ENCODE measurements around the gene TMEM132D. TPM values are rescaled to one million over a fixed set of nuclear protein-coding genes. Genes with fewer than 3 reads are reported as not detected.

The TMEM132D gene
- total and polyA plus RNA-seq, 2 donors (not counting 3 experiments of a cell fraction or from before 2014, with no cell fraction given) = not detected

DNA sequence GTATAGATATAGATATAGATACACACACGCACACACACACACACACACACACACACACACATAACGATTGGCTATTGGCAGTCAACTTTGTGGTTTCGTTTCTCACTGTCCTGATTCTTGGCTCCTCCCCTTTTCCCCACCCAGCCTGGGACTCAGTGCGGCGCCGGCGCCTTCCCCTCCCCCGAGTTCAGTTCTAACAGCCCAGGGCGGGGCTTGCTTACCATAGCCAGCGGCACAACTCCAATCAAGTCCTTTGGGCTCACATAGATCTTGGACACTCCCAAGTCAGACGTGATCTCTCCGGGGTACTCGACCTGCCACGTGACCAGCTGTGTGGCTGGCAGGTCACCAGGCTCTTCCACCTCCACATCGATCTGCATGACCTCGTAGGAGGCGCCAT is 566.4 kb downstream of the TMEM132D start:
- Histone ChIP-seq H3K4me1 (ENCODE audit: control insufficient read depth, extremely low read depth, insufficient read depth, low read length) (no peaks in the 10 kb centered on the region), H3K9me3 (replicated peaks; ENCODE audit: control insufficient read depth, insufficient read depth, low read length) (peaks cover 5% of the 10 kb centered on the region), H3K4me3 (replicated peaks in 1 of 3; ENCODE audit: insufficient read depth in 1 of 3, low read depth in 1 of 3, low read length in 3 of 3) (no peak overlapping the region), H3K9ac (replicated peaks; ENCODE audit: extremely low read depth, insufficient read depth, low read length) (no peak overlapping the region), H3K9me1 (replicated peaks; ENCODE audit: control insufficient read depth, extremely low read depth, insufficient read depth, low read length) (no peaks in the 10 kb centered on the region), H3K79me2 (ENCODE audit: control insufficient read depth, insufficient read depth, low read length) (no peaks in the 10 kb centered on the region), H3K36me3 (ENCODE audit: control insufficient read depth in 2 of 2, extremely low read depth in 1 of 2, insufficient read depth in 2 of 2, low read length in 2 of 2) (no peaks in the 10 kb centered on the region), H3K27ac (ENCODE audit: insufficient read depth, low read depth, low read length) (no peak overlapping the region), H3K27me3 (ENCODE audit: control insufficient read depth in 2 of 2, insufficient read depth in 2 of 2, low read length in 2 of 2) (no peaks in the 10 kb centered on the region), H3K4me2 (ENCODE audit: insufficient read depth, low read length) (no peak overlapping the region), H2AFZ (ENCODE audit: low read depth, low read length) (no peak overlapping the region), H4K20me1 (replicated peaks; ENCODE audit: control insufficient read depth, extremely low read depth, insufficient read depth, low read length) (no peaks in the 10 kb centered on the region)
- FAIRE-seq (no peak), DNase-seq (ENCODE audit: low read depth, low spot score) (no peak)
- CTCF ChIA-PET = no interaction called here
- BruUV-seq (replicated peaks) = no TSS peak
- dilution Hi-C loops (cut with MboI; ENCODE audit: extremely low pct_ligation_motif_present, low sequenced_read_pairs) (no loop called here), intact Hi-C loops (cut with micrococcal nuclease) (no loop called here)
- TF ChIP-seq FOS (IDR thresholded peaks at IDR 0.05; ENCODE audit: borderline replicate concordance, insufficient read depth, low read length) (no peak), EZH2 (IDR thresholded peaks at IDR 0.05; ENCODE audit: borderline replicate concordance, low read depth, low read length, severe bottlenecking) (no peak), POLR2AphosphoS5 (IDR thresholded peaks at IDR 0.05; ENCODE audit: insufficient read depth, low read depth, low read length) (no peak)
- TF ChIP-seq, protein P1, sequence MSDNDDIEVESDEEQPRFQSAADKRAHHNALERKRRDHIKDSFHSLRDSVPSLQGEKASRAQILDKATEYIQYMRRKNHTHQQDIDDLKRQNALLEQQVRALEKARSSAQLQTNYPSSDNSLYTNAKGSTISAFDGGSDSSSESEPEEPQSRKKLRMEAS (IDR thresholded peaks at IDR 0.05; ENCODE audit: insufficient read depth, insufficient read length) = no peak
- TF ChIP-seq, protein P2, sequence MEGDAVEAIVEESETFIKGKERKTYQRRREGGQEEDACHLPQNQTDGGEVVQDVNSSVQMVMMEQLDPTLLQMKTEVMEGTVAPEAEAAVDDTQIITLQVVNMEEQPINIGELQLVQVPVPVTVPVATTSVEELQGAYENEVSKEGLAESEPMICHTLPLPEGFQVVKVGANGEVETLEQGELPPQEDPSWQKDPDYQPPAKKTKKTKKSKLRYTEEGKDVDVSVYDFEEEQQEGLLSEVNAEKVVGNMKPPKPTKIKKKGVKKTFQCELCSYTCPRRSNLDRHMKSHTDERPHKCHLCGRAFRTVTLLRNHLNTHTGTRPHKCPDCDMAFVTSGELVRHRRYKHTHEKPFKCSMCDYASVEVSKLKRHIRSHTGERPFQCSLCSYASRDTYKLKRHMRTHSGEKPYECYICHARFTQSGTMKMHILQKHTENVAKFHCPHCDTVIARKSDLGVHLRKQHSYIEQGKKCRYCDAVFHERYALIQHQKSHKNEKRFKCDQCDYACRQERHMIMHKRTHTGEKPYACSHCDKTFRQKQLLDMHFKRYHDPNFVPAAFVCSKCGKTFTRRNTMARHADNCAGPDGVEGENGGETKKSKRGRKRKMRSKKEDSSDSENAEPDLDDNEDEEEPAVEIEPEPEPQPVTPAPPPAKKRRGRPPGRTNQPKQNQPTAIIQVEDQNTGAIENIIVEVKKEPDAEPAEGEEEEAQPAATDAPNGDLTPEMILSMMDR (IDR thresholded peaks at IDR 0.05; ENCODE audit: extremely low read depth in 1 of 2, insufficient read depth in 1 of 2, low read depth in 1 of 2, low read length in 2 of 2) = no peak
- POLR2A ChIA-PET = no interaction called here

DNA sequence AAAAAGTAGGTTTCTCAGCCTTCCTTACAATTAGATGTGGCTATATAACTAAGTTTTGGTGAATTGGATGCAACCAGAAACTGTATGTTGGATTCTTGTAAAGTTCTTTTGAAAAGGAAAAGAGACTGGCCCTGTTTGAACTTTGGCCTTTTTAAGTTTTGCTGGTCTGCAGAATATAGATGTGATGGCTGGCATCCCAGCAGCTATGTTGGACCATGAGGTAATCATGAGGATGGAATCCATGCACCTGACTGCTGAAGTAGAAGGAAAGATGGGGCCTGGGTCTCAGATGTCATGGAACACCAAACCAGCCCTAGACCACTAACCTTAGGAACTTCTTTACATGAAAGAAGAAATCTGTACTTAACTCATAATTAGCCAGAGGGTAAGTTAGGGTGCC is 568.1 kb downstream of the TMEM132D start:
- H3K9ac ChIP-seq (replicated peaks; ENCODE audit: extremely low read depth, insufficient read depth, low read length) = no peak overlapping the region
- dilution Hi-C loops (cut with MboI; ENCODE audit: extremely low pct_ligation_motif_present, low sequenced_read_pairs) = no loop called here
- H3K27ac ChIP-seq (ENCODE audit: insufficient read depth, low read depth, low read length) = no peak overlapping the region
- ChIA-PET CTCF (no interaction called here), POLR2A (no interaction called here)
- H3K27me3 ChIP-seq (ENCODE audit: control insufficient read depth in 2 of 2, insufficient read depth in 2 of 2, low read length in 2 of 2) = no peaks in the 10 kb centered on the region
- no peaks in the 10 kb centered on the region for H3K79me2 ChIP-seq (ENCODE audit: control insufficient read depth, insufficient read depth, low read length)
- FAIRE-seq (no peak), DNase-seq (ENCODE audit: low read depth, low spot score) (no peak)
- H4K20me1 ChIP-seq (replicated peaks; ENCODE audit: control insufficient read depth, extremely low read depth, insufficient read depth, low read length) = no peaks in the 10 kb centered on the region
- no peaks in the 10 kb centered on the region for H3K9me1 ChIP-seq (replicated peaks; ENCODE audit: control insufficient read depth, extremely low read depth, insufficient read depth, low read length)
- H3K4me3 ChIP-seq (replicated peaks in 1 of 3; ENCODE audit: insufficient read depth in 1 of 3, low read depth in 1 of 3, low read length in 3 of 3) = no peak overlapping the region
- peaks cover 4% of the 10 kb centered on the region for H3K9me3 ChIP-seq (replicated peaks; ENCODE audit: control insufficient read depth, insufficient read depth, low read length)
- H3K4me1 ChIP-seq (ENCODE audit: control insufficient read depth, extremely low read depth, insufficient read depth, low read length) = no peaks in the 10 kb centered on the region
- H3K4me2 ChIP-seq (ENCODE audit: insufficient read depth, low read length) = no peak overlapping the region
- TF ChIP-seq MYC (IDR thresholded peaks at IDR 0.05; ENCODE audit: low read depth, low read length) = no peak
- TF ChIP-seq GATA2 (IDR thresholded peaks at IDR 0.05; ENCODE audit: insufficient read depth, insufficient read length, low read depth, low read length) = no peak
- TF ChIP-seq, protein P2 (IDR thresholded peaks at IDR 0.05; ENCODE audit: extremely low read depth in 1 of 2, insufficient read depth in 1 of 2, low read depth in 1 of 2, low read length in 2 of 2) = no peak
- no peak for TF ChIP-seq EZH2 (IDR thresholded peaks at IDR 0.05; ENCODE audit: borderline replicate concordance, low read depth, low read length, severe bottlenecking)
- no peak for TF ChIP-seq POLR2AphosphoS5 (IDR thresholded peaks at IDR 0.05; ENCODE audit: insufficient read depth, low read depth, low read length)
- TF ChIP-seq FOS (IDR thresholded peaks at IDR 0.05; ENCODE audit: borderline replicate concordance, insufficient read depth, low read length) = no peak
- TF ChIP-seq POLR2A (IDR thresholded peaks at IDR 0.05; ENCODE audit: low read depth, low read length) = no peak
- TF ChIP-seq JUN (IDR thresholded peaks at IDR 0.05; ENCODE audit: borderline replicate concordance, insufficient read depth, insufficient read length, low read depth) = no peak
- TF ChIP-seq, protein P1 (IDR thresholded peaks at IDR 0.05; ENCODE audit: insufficient read depth, insufficient read length) = no peak
- no TSS peak for BruUV-seq (replicated peaks)
- intact Hi-C loops (cut with micrococcal nuclease) = no loop called here
- H3K36me3 ChIP-seq (ENCODE audit: control insufficient read depth in 2 of 2, extremely low read depth in 1 of 2, insufficient read depth in 2 of 2, low read length in 2 of 2) = no peaks in the 10 kb centered on the region
- no peak overlapping the region for H2AFZ ChIP-seq (ENCODE audit: low read depth, low read length)
